Hepatocyte (in vitro differentiated cells): Measurements from ENCODE around the gene TMEM201. TPM values are rescaled to one million over a fixed set of nuclear protein-coding genes. Genes with fewer than 3 reads are reported as not detected.

Experiments
- DNase-seq: peaks from one replicate; pipeline ENCODE4 v3.0.0-alpha.2; 2016; ENCODE audit warnings: low spot score
- H2AFZ ChIP-seq: fragments of 200-600 bp; sonication (generic); 2 replicates; pipeline ENCODE4 v1.6.0; 2016; ENCODE audit warnings: antibody characterized with exemption, mild to moderate bottlenecking
- H3K27ac ChIP-seq: fragments of 200-600 bp; sonication (generic); 2 replicates; pipeline ENCODE4 v1.5.1; 2016; ENCODE audit warnings: mild to moderate bottlenecking
- H3K27me3 ChIP-seq: fragments of 200-600 bp; sonication (generic); 2 replicates; pipeline ENCODE4 v1.6.1; 2016
- H3K36me3 ChIP-seq: fragments of 200-600 bp; sonication (generic); replicated peaks from 2 replicates; pipeline ENCODE4 v1.5.1; 2016; ENCODE audit warnings: low read depth; ENCODE audit not compliant: insufficient read depth
- H3K4me1 ChIP-seq: fragments of 200-600 bp; sonication (generic); 2 replicates; pipeline ENCODE4 v1.5.1; 2016; ENCODE audit warnings: mild to moderate bottlenecking, moderate library complexity; ENCODE audit not compliant: insufficient read depth
- H3K4me2 ChIP-seq: fragments of 200-600 bp; sonication (generic); 2 replicates; pipeline ENCODE4 v1.6.0; 2016
- H3K4me3 ChIP-seq: fragments of 200-600 bp; sonication (generic); 2 replicates; pipeline ENCODE4 v1.5.1; 2016; ENCODE audit warnings: mild to moderate bottlenecking
- H3K79me2 ChIP-seq: fragments of 200-600 bp; sonication (generic); 2 replicates; pipeline ENCODE4 v1.6.0; 2017; ENCODE audit warnings: mild to moderate bottlenecking
- H3K9me2 ChIP-seq: fragments of 200-600 bp; sonication (generic); replicated peaks from 2 replicates; pipeline ENCODE4 v1.6.0; 2017; ENCODE audit warnings: mild to moderate bottlenecking; ENCODE audit not compliant: insufficient read depth
- H3K9me3 ChIP-seq: fragments of 200-600 bp; sonication (generic); 2 replicates; pipeline ENCODE4 v1.5.1; 2016; ENCODE audit warnings: low read depth, mild to moderate bottlenecking
- H4K20me1 ChIP-seq: fragments of 200-600 bp; sonication (generic); 2 replicates; pipeline ENCODE4 v1.6.0; 2016; ENCODE audit warnings: mild to moderate bottlenecking; ENCODE audit not compliant: insufficient read depth, poor library complexity, severe bottlenecking
- CTCF ChIP-seq: fragments of 200-600 bp; sonication (generic); IDR thresholded peaks from 2 replicates; pipeline ENCODE4 v1.5.1; 2016; ENCODE audit warnings: antibody characterized with exemption, mild to moderate bottlenecking; ENCODE audit not compliant: poor library complexity
- EZH2 ChIP-seq: fragments of 200-600 bp; sonication (generic); IDR thresholded peaks from 2 replicates; pipeline ENCODE4 v1.6.1; 2016; ENCODE audit warnings: antibody characterized with exemption, mild to moderate bottlenecking, borderline replicate concordance
- EZH2phosphoT487 ChIP-seq: fragments of 200-600 bp; sonication (generic); IDR thresholded peaks from one replicate; pipeline ENCODE4 v1.6.1; 2018; ENCODE audit warnings: antibody characterized with exemption, mild to moderate bottlenecking, low read depth, moderate library complexity; ENCODE audit not compliant: unreplicated experiment, severe bottlenecking
- WGBS: methylation state at CpG from one replicate; pipeline ENCODE4 v1.1.6; 2016; ENCODE audit warnings: low lambda C conversion rate; ENCODE audit errors: missing lambda C conversion rate; 5-methylcytosine and 5-hydroxymethylcytosine counted together
- polyA plus RNA-seq: library from polyadenylated mRNA; unstranded; fragments of >200 nt; fragmentation: Nextera tagmentation; extraction: Ambion mirVana; gene quantifications from 2 replicates; pipeline ENCODE4 v1.2.1, GENCODE V29; 2016
- total RNA-seq: library from RNA; depleted of rRNA; stranded (reverse); fragments of >200 nt; gene quantifications from 2 replicates; pipeline ENCODE4 v1.2.3, GENCODE V29; 2014

The TMEM201 gene
- total and polyA plus RNA-seq, 2 experiments from 2014 or later: 3.7 to 11.2 TPM

GRCh38 chr1:9607352-9607751 lies 18.6 kb downstream of the TMEM201 start:
- 96% methylated on average over 14 of the region's 19 CpGs for WGBS
- H3K27ac ChIP-seq: no peak overlapping the region
- no peaks in the 10 kb centered on the region for H3K36me3 ChIP-seq
- H3K9me2 ChIP-seq: no peaks in the 10 kb centered on the region
- no peaks in the 10 kb centered on the region for H3K27me3 ChIP-seq
- TF ChIP-seq EZH2phosphoT487 (no peak), CTCF (no peak), EZH2 (no peak)
- no peak for DNase-seq
- no peaks in the 10 kb centered on the region for H3K9me3 ChIP-seq
- H3K79me2 ChIP-seq: no peaks in the 10 kb centered on the region
- no peak overlapping the region for H3K4me3 ChIP-seq
- no peak overlapping the region for H2AFZ ChIP-seq
- H3K4me1 ChIP-seq: no peaks in the 10 kb centered on the region
- no peaks in the 10 kb centered on the region for H4K20me1 ChIP-seq
- no peak overlapping the region for H3K4me2 ChIP-seq

GRCh38 chr1:9609998-9610397 lies 21.3 kb downstream of the TMEM201 start:
- H3K9me3 ChIP-seq: no peaks in the 10 kb centered on the region
- H2AFZ ChIP-seq: no peak overlapping the region
- no peak overlapping the region for H3K4me3 ChIP-seq
- no peak overlapping the region for H3K4me2 ChIP-seq
- H3K9me2 ChIP-seq: no peaks in the 10 kb centered on the region
- H3K79me2 ChIP-seq: no peaks in the 10 kb centered on the region
- H3K27ac ChIP-seq: no peak overlapping the region
- 99% methylated on average over 5 of the region's 5 CpGs for WGBS
- H4K20me1 ChIP-seq: no peaks in the 10 kb centered on the region
- H3K4me1 ChIP-seq: no peaks in the 10 kb centered on the region
- no peaks in the 10 kb centered on the region for H3K27me3 ChIP-seq
- no peaks in the 10 kb centered on the region for H3K36me3 ChIP-seq
- TF ChIP-seq CTCF (no peak), EZH2phosphoT487 (no peak), EZH2 (no peak)
- no peak for DNase-seq

GRCh38 chr1:9610548-9610947 lies 21.8 kb downstream of the TMEM201 start:
- no peak overlapping the region for H3K27ac ChIP-seq
- H3K9me2 ChIP-seq: no peaks in the 10 kb centered on the region
- no peaks in the 10 kb centered on the region for H4K20me1 ChIP-seq
- no peaks in the 10 kb centered on the region for H3K79me2 ChIP-seq
- H2AFZ ChIP-seq: no peak overlapping the region
- H3K4me2 ChIP-seq: no peak overlapping the region
- TF ChIP-seq CTCF (no peak), EZH2 (no peak), EZH2phosphoT487 (no peak)
- no peaks in the 10 kb centered on the region for H3K36me3 ChIP-seq
- no peaks in the 10 kb centered on the region for H3K9me3 ChIP-seq
- 95% methylated on average over 20 of the region's 25 CpGs for WGBS
- no peaks in the 10 kb centered on the region for H3K27me3 ChIP-seq
- no peak for DNase-seq
- H3K4me1 ChIP-seq: no peaks in the 10 kb centered on the region
- no peak overlapping the region for H3K4me3 ChIP-seq

- Histone ChIP-seq H3K9me3 (no peaks in the 10 kb centered on the region), H3K27ac (no peak overlapping the region), H3K4me2 (no peak overlapping the region), H2AFZ (no peak overlapping the region), H3K79me2 (no peaks in the 10 kb centered on the region), H3K4me3 (no peak overlapping the region), H3K36me3 (no peaks in the 10 kb centered on the region), H3K4me1 (no peaks in the 10 kb centered on the region), H3K27me3 (no peaks in the 10 kb centered on the region), H3K9me2 (no peaks in the 10 kb centered on the region), H4K20me1 (no peaks in the 10 kb centered on the region)
- WGBS: 90% methylated on average over 13 of the region's 13 CpGs
- DNase-seq: no peak
- TF ChIP-seq EZH2: no peak
- TF ChIP-seq EZH2phosphoT487: no peak
- TF ChIP-seq CTCF: no peak
Measured at GRCh38 chr1:9611716-9612115, 23.0 kb downstream of the TMEM201 start.
